Skeletal muscle tissue (tissue), 4 donors: ENCODE measurements around the gene SRRM5. TPM values are rescaled to one million over a fixed set of nuclear protein-coding genes. Genes with fewer than 3 reads are reported as not detected.
"Not testable (repeated sequence)": the region's sequence is repeated elsewhere in the genome, so short reads cannot be mapped to it uniquely, and the experiment has no call there.

Experiments used
- H3K27ac ChIP-seq: one replicate; pipeline ENCODE4 v1.7.0; 2013; ENCODE audit warnings: mild to moderate bottlenecking, low read depth, low read length, inconsistent platforms
- H3K27me3 ChIP-seq, 3 donors: one replicate each; pipeline ENCODE4 v1.7.0; 2013; ENCODE audit warnings: low read length in 3 of 3; ENCODE audit not compliant: control insufficient read depth in 3 of 3, insufficient read depth in 3 of 3
- H3K36me3 ChIP-seq, 3 donors: one replicate each; pipeline ENCODE4 v1.7.0; 2013; ENCODE audit warnings: low read length in 3 of 3; ENCODE audit not compliant: control insufficient read depth in 3 of 3, insufficient read depth in 3 of 3
- H3K4me1 ChIP-seq, 3 donors: one replicate each; pipeline ENCODE4 v1.7.0; 2013; ENCODE audit warnings: low read length in 3 of 3, mild to moderate bottlenecking in 3 of 3; ENCODE audit not compliant: control insufficient read depth in 3 of 3, insufficient read depth in 3 of 3
- H3K4me3 ChIP-seq, 3 donors: one replicate each; pipeline ENCODE4 v1.7.0; 2013; ENCODE audit warnings: low read length in 3 of 3
- H3K9ac ChIP-seq, 3 donors: one replicate each; pipeline ENCODE4 v1.7.0; 2013; ENCODE audit warnings: low read length in 3 of 3, mild to moderate bottlenecking in 3 of 3, moderate library complexity in 2 of 3, low read depth in 1 of 3
- H3K9me3 ChIP-seq, 3 donors: one replicate each; pipeline ENCODE4 v1.7.0; 2013; ENCODE audit warnings: low read length in 3 of 3; ENCODE audit not compliant: control insufficient read depth in 3 of 3
- total RNA-seq: library from RNA; depleted of rRNA; stranded (reverse); fragments of >200 nt; gene quantifications from one replicate; pipeline ENCODE4 v1.2.3, GENCODE V29; 2014
- donor health status: Osteomylitis.

Gene SRRM5
- total RNA-seq, 1 donor from 2014 or later: not detected

GRCh38 chr19:43634872-43635560 is 23.1 kb downstream of the SRRM5 start:
- Histone ChIP-seq H3K9ac (no peak overlapping the region), H3K27me3 (peaks cover 6 to 18% (median 15%) of the 10 kb centered on the region in 3 donors), H3K4me1 (peaks cover 2 to 6% (median 5%) of the 10 kb centered on the region in 3 donors), H3K9me3 (no peaks in the 10 kb centered on the region), H3K36me3 (no peaks in the 10 kb centered on the region), H3K4me3 (no peak overlapping the region), H3K27ac (no peak overlapping the region)

- H3K27me3 ChIP-seq: peaks cover 10 to 24% (median 20%) of the 10 kb centered on the region in 3 donors
- not testable (repeated sequence) for H3K4me3 ChIP-seq, H3K36me3 ChIP-seq, H3K27ac ChIP-seq, H3K9ac ChIP-seq, H3K9me3 ChIP-seq
- H3K4me1 ChIP-seq: peaks cover 7 to 12% (median 9%) of the 10 kb centered on the region in 3 donors
Measured at GRCh38 chr19:43635561-43635940, 23.7 kb downstream of the SRRM5 start.

- Histone ChIP-seq H3K27me3 (peaks cover 12 to 26% (median 24%) of the 10 kb centered on the region in 3 donors), H3K27ac (no peak overlapping the region), H3K4me3 (no peak overlapping the region), H3K36me3 (no peaks in the 10 kb centered on the region), H3K9me3 (no peaks in the 10 kb centered on the region), H3K9ac (no peak overlapping the region), H3K4me1 (peaks cover 7 to 12% (median 9%) of the 10 kb centered on the region in 3 donors)
Measured at GRCh38 chr19:43636121-43636683, 24.3 kb downstream of the SRRM5 start.

- Histone ChIP-seq H3K4me1 (peaks cover 7 to 12% (median 9%) of the 10 kb centered on the region in 3 donors), H3K27me3 (peaks cover 12 to 29% (median 29%) of the 10 kb centered on the region in 3 donors), H3K36me3 (no peaks in the 10 kb centered on the region), H3K4me3 (no peak overlapping the region), H3K9ac (peak overlapping the region in 1 of 3 donors; percentile 8), H3K9me3 (no peaks in the 10 kb centered on the region), H3K27ac (no peak overlapping the region)
Measured at GRCh38 chr19:43638214-43638994, 26.5 kb downstream of the SRRM5 start.

GRCh38 chr19:43638995-43639518 is 27.2 kb downstream of the SRRM5 start:
- Histone ChIP-seq H3K36me3 (no peaks in the 10 kb centered on the region), H3K9me3 (no peaks in the 10 kb centered on the region), H3K4me1 (peaks cover 7 to 12% (median 9%) of the 10 kb centered on the region in 3 donors), H3K9ac (peak overlapping the region in 2 of 3 donors; percentile 32 to 62), H3K4me3 (peak overlapping the region; percentile 27 to 41 (median 36)), H3K27me3 (peaks cover 12 to 29% (median 29%) of the 10 kb centered on the region in 3 donors), H3K27ac (no peak overlapping the region)

- Histone ChIP-seq H3K36me3 (no peaks in the 10 kb centered on the region), H3K9me3 (no peaks in the 10 kb centered on the region), H3K4me3 (peak within 1 kb of the TSS; percentile 63 to 72 (median 67)), H3K4me1 (peaks cover 7 to 12% (median 9%) of the 10 kb centered on the region in 3 donors), H3K27ac (no peak within 1 kb of the TSS), H3K27me3 (peaks cover 12 to 29% (median 29%) of the 10 kb centered on the region in 3 donors), H3K9ac (peak within 1 kb of the TSS; percentile 32 to 62 (median 43))
Measured at GRCh38 chr19:43639519-43640423, 27.9 kb downstream of the SRRM5 start, which contains the start of gene CADM4. CADM4 (minus strand) TSS chr19:43639850; CDS start chr19:43639790, 60 bp downstream.

GRCh38 chr19:43640424-43640757 is 28.5 kb downstream of the SRRM5 start:
- no peaks in the 10 kb centered on the region for H3K36me3 ChIP-seq
- peaks cover 7 to 12% (median 9%) of the 10 kb centered on the region in 3 donors for H3K4me1 ChIP-seq
- H3K4me3 ChIP-seq: peak overlapping the region; percentile 63 to 72 (median 67)
- no peaks in the 10 kb centered on the region for H3K9me3 ChIP-seq
- peaks cover 12 to 29% (median 29%) of the 10 kb centered on the region in 3 donors for H3K27me3 ChIP-seq
- peak overlapping the region; percentile 25 to 43 (median 32) for H3K9ac ChIP-seq
- H3K27ac ChIP-seq: no peak overlapping the region

- Histone ChIP-seq H3K4me3 (no peak overlapping the region), H3K4me1 (peaks cover 7 to 12% (median 9%) of the 10 kb centered on the region in 3 donors), H3K9me3 (peaks cover 0 to 2% (median 0%) of the 10 kb centered on the region in 3 donors), H3K36me3 (no peaks in the 10 kb centered on the region), H3K27me3 (peaks cover 7 to 29% (median 25%) of the 10 kb centered on the region in 3 donors), H3K9ac (no peak overlapping the region), H3K27ac (no peak overlapping the region)
Measured at GRCh38 chr19:43641333-43641732, 29.4 kb downstream of the SRRM5 start.

- H3K9ac ChIP-seq: no peak overlapping the region
- no peak overlapping the region for H3K4me3 ChIP-seq
- H3K9me3 ChIP-seq: peaks cover 0 to 4% (median 0%) of the 10 kb centered on the region in 3 donors
Measured at GRCh38 chr19:43642531-43642930, 30.6 kb downstream of the SRRM5 start.

More at GRCh38 chr19:43642531-43642930, 30.6 kb downstream of the SRRM5 start:
- Histone ChIP-seq H3K36me3 (no peaks in the 10 kb centered on the region), H3K27ac (no peak overlapping the region), H3K27me3 (peaks cover 6 to 29% (median 25%) of the 10 kb centered on the region in 3 donors), H3K4me1 (peaks cover 7 to 12% (median 9%) of the 10 kb centered on the region in 3 donors)
